Hematopoietic multipotent progenitor cell treated with erythropoietin and hydrocortisone succinate and interleukin-3 and kit ligand, for 6 days (in vitro differentiated cells): ENCODE measurements around the gene BIN1.
"Not testable (repeated sequence)": the region's sequence is repeated elsewhere in the genome, so short reads cannot be mapped to it uniquely, and the experiment has no call there.

ENCODE experiments used
- DNase-seq: peaks from one replicate; pipeline ENCODE4 v3.0.0-alpha.2; 2015

BIN1 gene

DNA sequence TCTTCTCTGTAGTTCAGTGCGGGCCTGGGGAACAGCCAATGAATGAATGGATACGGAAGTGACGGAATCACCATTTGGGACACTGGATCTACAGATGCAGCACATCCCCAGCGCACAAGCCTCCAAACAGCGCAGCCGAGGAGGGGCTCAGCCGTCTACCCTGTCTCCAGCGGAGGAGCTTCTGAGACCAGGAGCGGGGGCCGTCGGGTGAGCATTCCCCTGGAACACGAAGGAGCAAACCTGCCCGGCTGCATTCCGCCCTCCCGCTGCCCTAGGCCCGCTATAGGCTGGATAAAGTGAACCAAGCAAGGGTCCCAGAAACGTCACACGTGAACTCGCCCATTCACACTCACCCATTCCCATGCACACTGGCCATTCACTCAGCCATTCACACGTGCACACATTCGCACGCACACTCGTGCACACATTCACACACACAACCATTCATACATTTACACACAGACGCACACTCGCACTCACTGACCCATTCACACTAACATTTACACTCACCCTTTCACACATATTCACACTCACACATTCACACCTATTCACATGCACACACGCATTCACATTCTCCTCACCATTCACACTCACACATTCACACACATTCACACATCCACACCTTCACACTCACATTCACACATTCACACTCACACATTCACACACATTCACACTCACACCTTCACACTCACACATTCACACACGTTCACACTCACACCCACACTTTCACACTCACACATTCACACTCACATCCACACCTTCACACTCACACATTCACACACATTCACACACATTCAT, 63.4 kb downstream of the BIN1 start:
- DNase-seq: no peak

DNA sequence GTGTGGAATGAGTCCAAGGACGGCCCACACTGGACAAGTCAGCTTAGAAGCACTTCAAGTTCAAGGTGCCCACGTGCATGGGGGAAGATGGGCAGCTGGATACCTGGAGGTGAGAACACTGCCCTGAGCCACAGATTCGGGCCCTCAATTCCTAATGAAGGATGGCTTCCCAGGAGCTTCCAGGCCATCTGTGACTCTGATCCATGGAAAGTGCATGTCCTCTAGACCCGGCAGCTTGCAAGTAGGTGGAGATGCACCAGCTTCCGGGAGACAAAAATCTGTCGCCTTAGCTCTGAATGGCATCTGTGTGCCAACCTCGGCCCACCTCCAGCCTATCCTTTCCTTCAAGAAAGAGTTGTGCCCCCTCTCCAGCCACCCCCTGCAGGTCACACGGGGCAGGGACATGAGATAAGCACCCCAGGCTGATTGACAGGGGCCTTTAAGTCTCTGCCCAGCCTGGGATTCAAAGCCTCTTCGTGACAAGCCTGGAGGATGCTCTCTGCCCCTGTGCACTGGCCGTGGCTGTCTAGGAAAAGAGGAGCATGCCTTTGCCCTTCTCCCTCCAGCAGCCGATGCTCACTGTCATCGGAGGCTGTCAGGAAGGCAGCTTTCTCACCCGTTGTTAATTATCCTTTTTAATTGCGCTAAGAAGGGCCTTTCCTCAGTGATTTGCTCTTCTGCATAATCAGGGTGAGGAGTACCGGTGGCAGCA, 65.5 kb downstream of the BIN1 start:
- no peak for DNase-seq

DNA sequence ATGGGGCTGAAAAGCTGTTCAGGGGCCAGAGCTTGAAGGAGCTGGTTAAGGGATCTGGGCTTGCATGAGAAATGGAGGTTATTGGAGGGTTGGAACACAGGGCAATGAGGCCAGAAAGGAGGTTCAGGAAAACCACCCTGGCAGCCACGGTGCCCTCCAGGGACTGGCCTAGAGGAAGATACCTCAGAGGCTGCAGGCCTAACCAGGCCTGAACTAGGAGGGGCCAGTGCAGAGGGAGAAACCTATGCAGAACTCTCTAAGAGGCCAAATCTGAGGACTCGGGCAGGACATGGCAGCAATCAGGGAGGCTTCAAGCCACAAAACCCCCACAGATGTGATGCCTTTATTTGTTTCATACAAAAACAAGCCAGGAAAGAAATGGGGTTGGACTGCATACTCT, 66.8 kb downstream of the BIN1 start:
- no peak for DNase-seq

DNA sequence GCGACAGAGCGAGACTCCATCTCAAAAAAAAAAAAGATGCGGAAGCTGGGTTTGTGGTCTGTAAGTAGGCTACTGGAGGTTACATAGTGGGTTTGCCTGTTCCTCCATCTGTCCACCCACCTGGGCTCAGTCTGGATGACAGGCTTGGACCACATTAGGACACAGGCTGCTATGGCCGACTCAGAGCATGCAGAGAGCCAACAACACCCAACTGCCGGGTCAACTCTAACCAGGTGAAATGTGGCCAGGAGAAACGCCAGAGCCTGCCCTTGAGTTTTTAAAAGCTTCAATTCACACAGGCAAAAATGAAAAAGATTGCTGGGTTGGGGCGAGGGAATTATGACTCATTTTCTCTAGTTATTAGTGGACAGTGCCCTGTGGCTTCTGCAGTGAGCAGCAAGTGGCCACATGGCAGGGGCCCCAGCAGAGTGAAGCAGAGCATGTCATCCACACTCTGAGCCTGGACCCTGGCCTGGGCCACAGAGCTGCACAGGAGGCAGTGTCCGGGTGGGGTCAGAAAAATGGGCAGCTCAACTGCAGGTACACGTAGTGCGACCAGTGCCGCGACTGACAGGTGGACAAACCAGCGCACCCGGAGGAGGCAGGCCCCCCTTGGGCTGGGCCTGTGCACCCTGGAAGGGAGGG, 67.4 kb downstream of the BIN1 start:
- no peak for DNase-seq

DNA sequence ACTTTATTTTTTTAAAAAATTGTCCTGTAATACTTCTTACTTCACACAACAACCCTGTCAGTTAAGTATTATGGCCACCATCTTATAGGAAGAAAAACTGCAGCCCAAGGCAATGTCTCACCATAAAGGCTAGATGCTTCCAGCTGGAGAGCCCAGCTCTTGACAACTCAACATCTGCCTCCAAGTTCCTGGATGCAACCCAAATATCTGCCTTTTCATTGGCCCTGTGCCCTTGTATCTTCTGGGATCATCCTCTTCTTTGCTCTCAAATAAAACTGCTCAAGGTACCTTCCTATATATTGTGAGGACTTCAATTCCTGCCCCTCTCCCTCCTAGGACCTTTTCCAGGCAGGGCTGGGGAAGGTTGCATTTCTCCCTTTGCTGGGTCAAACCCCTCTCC, 69.5 kb downstream of the BIN1 start:
- no peak for DNase-seq

- no peak for DNase-seq
These were observed 71.9 kb downstream of the BIN1 start for GRCh38 chr2:127034883-127035611.

DNA sequence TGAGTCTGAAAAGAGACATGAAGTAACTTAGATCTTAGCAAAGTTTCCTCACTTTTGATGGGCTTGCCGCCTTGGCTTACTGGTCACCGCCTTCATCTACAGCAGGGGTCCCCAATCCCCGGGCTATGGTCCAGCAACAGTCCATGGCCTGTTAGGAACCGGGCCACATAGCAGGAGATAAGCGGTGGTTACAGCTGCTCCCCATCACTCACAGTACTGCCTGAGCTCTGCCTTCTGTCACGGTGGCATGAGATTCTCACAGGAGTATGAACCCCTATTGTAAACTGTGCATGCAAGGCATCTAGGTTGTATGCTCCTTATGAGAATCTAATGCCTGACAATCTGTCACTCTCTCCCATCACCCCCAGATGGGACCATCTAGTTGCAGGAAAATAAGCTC, 72.9 kb downstream of the BIN1 start:
- DNase-seq: no peak

GRCh38 chr2:127032621-127033020, 74.3 kb downstream of the BIN1 start:
- DNase-seq: no peak

- no peak for DNase-seq
These were observed 77.5 kb downstream of the BIN1 start for GRCh38 chr2:127029350-127030051.

DNA sequence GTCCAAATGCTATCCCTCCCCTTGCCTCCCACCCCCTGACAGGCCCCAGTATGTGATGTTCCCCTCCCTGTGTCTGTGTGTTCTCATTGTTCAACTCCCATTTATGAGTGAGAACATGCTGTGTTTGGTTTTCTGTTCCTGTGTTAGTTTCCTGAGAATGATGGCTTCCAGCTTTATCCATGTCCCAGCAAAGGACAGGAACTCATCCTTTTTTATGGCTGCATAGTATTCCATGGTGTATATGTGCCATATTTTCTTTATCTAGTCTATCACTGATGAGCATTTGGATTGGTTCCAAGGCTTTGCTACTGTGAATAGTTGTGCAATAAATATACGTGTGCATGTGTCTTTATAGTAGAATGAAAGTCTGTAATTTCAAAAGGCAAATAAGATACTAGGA, 78.2 kb downstream of the BIN1 start:
- not testable (repeated sequence) for DNase-seq

DNA sequence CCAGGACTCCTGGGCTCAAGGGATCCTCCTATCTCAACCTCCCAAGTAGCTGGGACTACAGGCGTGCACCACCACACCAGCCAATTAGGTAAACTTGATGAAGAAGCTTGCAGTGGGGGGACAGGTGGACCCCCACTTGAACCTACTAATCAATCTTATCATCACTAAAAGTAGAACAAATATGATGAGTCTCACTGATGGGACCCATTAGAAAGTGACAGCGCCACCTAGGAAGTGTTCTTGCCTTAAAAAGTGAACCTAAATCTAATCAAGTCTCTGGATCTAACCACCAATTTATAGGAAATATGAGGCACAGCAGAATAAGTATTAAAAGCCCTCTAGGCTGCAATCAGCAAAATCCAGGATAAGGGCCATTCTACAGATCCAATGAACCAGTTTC, 79.2 kb downstream of the BIN1 start:
- peak; percentile 21 for DNase-seq

- DNase-seq: peak; percentile 57
These were observed 81.4 kb downstream of the BIN1 start for GRCh38 chr2:127025359-127026166.

GRCh38 chr2:127024769-127025358, 82.1 kb downstream of the BIN1 start:
- DNase-seq: no peak

- DNase-seq: no peak
These were observed 83.5 kb downstream of the BIN1 start for GRCh38 chr2:127023504-127023903.

- no peak for DNase-seq
These were observed 84.1 kb downstream of the BIN1 start for GRCh38 chr2:127022817-127023216.

DNA sequence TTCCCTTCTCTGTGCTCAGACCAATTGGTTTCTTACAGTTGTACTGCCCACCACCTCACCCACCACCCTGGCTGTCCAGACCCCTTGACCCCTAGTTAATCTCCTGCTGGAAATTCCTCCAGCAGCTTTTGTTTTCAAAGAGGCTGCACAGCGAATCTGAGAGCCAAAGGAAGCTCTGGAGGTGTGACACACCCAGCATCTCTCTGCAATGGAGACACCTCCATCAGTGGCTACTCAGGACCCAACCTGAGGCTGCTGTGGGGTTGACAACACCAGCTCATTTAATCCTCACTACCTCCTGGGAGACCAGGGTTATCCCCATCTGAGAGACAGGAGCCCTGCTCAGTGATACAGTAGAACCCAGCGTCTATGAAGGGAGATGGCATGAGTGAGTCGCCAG, 86.4 kb downstream of the BIN1 start:
- DNase-seq: no peak

DNA sequence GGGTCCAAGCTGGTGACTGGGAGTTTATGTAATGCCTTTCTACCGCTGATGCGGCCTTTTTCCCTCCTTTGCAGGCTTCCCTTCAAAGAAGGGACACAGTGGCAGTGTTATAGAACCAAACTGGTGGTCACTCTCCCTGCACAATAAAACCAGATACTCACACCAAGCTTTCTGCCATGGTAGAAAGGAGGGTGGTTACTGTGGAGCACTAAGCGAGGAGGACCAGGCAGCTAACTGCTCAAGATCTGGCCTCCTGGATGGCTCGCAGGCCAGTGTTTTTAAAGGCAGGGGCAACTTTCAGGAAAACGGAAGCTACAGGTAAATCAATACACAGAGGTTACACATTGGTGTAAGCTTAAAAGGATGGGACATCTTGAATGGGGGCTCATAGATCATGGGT, 89.4 kb downstream of the BIN1 start:
- no peak for DNase-seq

GRCh38 chr2:127016329-127016728, 90.6 kb downstream of the BIN1 start:
- no peak for DNase-seq

- DNase-seq: no peak
These were observed 91.6 kb downstream of the BIN1 start for GRCh38 chr2:127015106-127015910.

DNA sequence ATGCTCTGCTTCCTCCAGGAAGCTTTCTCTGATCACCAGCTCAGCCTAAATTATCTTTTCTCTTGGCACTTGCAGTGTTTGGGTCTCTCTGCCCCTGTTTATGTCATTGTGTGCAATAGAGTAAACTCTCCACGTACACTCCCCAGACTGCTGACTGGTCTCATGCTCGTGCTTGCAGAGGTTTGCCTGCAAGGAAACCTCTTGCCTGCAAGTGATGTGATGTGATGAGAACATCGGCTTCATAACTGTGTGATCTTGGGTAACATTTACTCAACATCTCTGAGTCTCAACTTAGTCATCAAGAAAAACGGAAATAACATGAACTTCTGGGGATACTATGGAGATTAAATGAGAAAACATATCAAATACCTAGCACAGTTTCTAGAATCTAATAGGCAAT, 92.3 kb downstream of the BIN1 start:
- no peak for DNase-seq

- no peak for DNase-seq
These were observed 92.7 kb downstream of the BIN1 start for GRCh38 chr2:127014224-127014623.
